Esophagus squamous epithelium (tissue), 5 donors: ENCODE results near the gene CIRBP. TPM values are rescaled to one million over a fixed set of nuclear protein-coding genes. Genes with fewer than 3 reads are reported as not detected.

Experiments
- DNase-seq: peaks from one replicate; lab custom pipeline; 2025; lab: John Stamatoyannopoulos, UW
- H3K27ac ChIP-seq, 4 donors: fragments of 200-600 bp; sonication (generic); one replicate each; pipeline ENCODE4 v1.5.1; 2016 to 2019; ENCODE audit warnings: mild to moderate bottlenecking in 1 of 4
- H3K27me3 ChIP-seq, 4 donors: fragments of 200-600 bp; sonication (generic); 1 replicate in 3 of 4; 2 replicates in 1 of 4; pipeline versions ENCODE4 v1.5.1 to v1.6.0; 2017 to 2021; ENCODE audit warnings: antibody characterized with exemption in 1 of 4
- H3K36me3 ChIP-seq, 3 donors: fragments of 200-600 bp; sonication (generic); one replicate each; pipeline ENCODE4 v1.5.1; 2016 to 2019
- H3K4me1 ChIP-seq, 3 donors: fragments of 200-600 bp; sonication (generic); one replicate each; pipeline ENCODE4 v1.5.1; 2017 to 2019
- H3K4me3 ChIP-seq, 4 donors: fragments of 200-600 bp; sonication (generic); 1 replicate in 3 of 4; 2 replicates in 1 of 4; pipeline ENCODE4 v1.5.1; 2016 to 2019; ENCODE audit warnings: mild to moderate bottlenecking in 2 of 4, moderate library complexity in 1 of 4
- H3K9me3 ChIP-seq, 3 donors: fragments of 200-600 bp; sonication (generic); one replicate each; pipeline ENCODE4 v1.5.1; 2016 to 2019
- POLR2A ChIP-seq, 4 donors: fragments of 450-650 bp; IDR thresholded peaks; one replicate each; pipeline ENCODE4 v1.6.1; 2017; ENCODE audit warnings: antibody characterized with exemption in 4 of 4, mild to moderate bottlenecking in 4 of 4, moderate library complexity in 3 of 4
- WGBS, 2 donors: methylation state at CpG; one replicate each; pipeline ENCODE4 v1.1.5; 2018; 5-methylcytosine and 5-hydroxymethylcytosine counted together
- intact Hi-C: fragments of 100-400 bp; cut with DNase I; formaldehyde crosslinking; loops from one replicate; pipeline ENCODE4 v1.15.0; 2022
- total RNA-seq, 4 donors: library from RNA; depleted of rRNA; stranded (reverse); fragments of >200 nt; gene quantifications; one replicate each; pipeline ENCODE4 v1.1.0, GENCODE V29; 2016
- TF ChIP-seq, protein P1 (sequence below), 6 experiments: fragments of 450-650 bp in 4 of 6; fragments of 200-600 bp in 2 of 6; sonication (generic) in 2 of 6; IDR thresholded peaks; one replicate each; pipeline ENCODE4 v1.5.1; 2016 to 2019; ENCODE audit warnings: antibody characterized with exemption in 6 of 6, mild to moderate bottlenecking in 4 of 6, moderate library complexity in 4 of 6
- donor health status: DM: yes; HTN: yes; CAD: no.

Gene CIRBP
- total RNA-seq, 4 donors from 2014 or later, result 116 to 415 (median 238) TPM

DNA sequence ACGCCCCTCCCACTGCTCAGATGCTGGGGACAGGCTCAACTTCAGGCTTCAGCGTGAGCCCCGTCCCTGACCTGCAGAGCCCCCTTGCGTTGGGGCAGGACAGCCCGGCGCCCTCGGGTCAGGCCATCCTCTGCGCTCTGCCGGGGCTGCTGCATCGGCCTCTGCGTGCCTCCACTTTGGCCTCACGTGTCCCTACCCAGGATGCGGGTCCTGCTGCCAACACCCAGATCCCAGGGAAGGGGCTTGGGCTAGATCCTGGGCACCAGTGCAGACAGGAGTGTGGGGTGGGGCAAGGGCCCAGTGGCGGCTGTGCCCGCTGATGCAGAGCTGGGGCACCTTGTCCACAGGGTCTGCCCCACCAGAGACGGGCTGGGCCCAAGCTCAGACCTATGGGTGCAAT is 44.3 kb upstream of the CIRBP start:
- DNase-seq, result no peak
- no peaks in the 10 kb centered on the region for H3K27me3 ChIP-seq
- no peaks in the 10 kb centered on the region for H3K9me3 ChIP-seq
- H3K4me3 ChIP-seq, result no peak overlapping the region
- intact Hi-C loops, result no loop called here
- H3K4me1 ChIP-seq, result peaks cover 0 to 33% (median 6%) of the 10 kb centered on the region in 3 donors
- 73% methylated on average over 7 of the region's 16 CpGs; no CpG with 5 or more reads in 1 of the 2 donors for WGBS, 2 donors
- peaks cover 45 to 90% (median 58%) of the 10 kb centered on the region in 3 donors for H3K36me3 ChIP-seq
- no peak overlapping the region for H3K27ac ChIP-seq
- TF ChIP-seq, protein P1, sequence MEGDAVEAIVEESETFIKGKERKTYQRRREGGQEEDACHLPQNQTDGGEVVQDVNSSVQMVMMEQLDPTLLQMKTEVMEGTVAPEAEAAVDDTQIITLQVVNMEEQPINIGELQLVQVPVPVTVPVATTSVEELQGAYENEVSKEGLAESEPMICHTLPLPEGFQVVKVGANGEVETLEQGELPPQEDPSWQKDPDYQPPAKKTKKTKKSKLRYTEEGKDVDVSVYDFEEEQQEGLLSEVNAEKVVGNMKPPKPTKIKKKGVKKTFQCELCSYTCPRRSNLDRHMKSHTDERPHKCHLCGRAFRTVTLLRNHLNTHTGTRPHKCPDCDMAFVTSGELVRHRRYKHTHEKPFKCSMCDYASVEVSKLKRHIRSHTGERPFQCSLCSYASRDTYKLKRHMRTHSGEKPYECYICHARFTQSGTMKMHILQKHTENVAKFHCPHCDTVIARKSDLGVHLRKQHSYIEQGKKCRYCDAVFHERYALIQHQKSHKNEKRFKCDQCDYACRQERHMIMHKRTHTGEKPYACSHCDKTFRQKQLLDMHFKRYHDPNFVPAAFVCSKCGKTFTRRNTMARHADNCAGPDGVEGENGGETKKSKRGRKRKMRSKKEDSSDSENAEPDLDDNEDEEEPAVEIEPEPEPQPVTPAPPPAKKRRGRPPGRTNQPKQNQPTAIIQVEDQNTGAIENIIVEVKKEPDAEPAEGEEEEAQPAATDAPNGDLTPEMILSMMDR (IDR thresholded peaks at IDR 0.05), result no peak
- TF ChIP-seq POLR2A (IDR thresholded peaks at IDR 0.05), result no peak

DNA sequence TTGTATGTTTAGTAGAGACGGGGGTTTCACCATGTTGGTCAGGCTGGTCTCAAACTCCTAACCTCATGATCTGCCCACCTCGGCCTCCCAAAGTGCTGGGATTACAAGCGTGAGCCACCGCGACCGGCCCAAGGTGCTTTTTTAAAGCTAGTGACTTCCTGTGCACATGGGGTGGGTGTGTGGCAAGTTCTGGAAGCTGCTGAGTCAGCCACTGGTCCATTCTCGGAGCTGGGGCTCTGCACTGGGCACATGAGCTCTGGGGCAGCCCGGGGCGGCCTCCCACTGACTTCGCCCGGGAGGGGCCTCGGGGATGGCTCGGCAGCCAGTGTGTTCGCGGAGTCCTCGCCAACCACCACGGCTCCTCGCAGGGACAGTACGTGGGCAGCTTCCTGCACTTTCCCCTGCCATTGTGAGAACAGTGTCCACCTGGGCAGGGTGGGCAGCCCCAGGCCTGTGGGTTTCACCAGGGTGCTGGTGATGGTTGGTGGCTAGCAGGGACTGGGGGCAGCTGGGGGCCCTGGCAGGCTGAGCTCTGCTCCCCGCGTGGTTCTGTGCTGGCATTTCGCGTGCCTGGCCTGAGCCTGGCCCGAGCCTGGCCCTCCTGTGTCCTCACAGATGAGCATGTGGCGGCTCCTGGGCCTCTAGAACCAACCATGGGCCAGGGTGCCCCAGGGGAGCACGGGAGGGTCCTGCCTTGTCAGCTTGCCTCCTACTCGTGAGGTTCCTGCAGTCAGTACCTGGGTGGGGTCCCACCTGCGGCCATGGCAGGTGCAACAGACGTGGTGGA is 43.5 kb upstream of the CIRBP start:
- intact Hi-C loops, result no loop called here
- DNase-seq, result no peak
- no peak overlapping the region for H3K4me3 ChIP-seq
- H3K27ac ChIP-seq, result no peak overlapping the region
- no peak for TF ChIP-seq POLR2A (IDR thresholded peaks at IDR 0.05)
- TF ChIP-seq, protein P1 (IDR thresholded peaks at IDR 0.05), result no peak
- H3K4me1 ChIP-seq, result peaks cover 0 to 27% (median 6%) of the 10 kb centered on the region in 3 donors
- H3K27me3 ChIP-seq, result no peaks in the 10 kb centered on the region
- H3K36me3 ChIP-seq, result peaks cover 44 to 82% (median 54%) of the 10 kb centered on the region in 3 donors
- WGBS, 2 donors, result 73 to 76% methylated on average over 2 to 7 of the region's 29 CpGs
- H3K9me3 ChIP-seq, result no peaks in the 10 kb centered on the region

DNA sequence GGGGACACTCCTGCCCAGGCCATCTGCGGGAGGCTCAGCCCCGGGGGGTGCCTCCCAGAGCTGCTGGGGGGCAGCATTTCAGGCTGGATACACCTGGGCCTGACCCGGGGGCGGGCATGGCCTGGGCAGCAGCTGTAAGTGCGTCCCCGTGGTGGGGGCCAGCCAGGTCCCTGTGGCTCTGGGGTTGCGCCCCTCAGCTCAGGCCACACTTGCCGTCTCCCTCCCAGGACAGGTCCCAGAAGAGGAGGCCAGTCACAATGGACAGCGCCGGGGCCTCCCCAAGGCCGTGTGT is 43.0 kb upstream of the CIRBP start:
- intact Hi-C loops, result no loop called here
- Histone ChIP-seq H3K4me3 (no peak overlapping the region), H3K9me3 (no peaks in the 10 kb centered on the region), H3K36me3 (peaks cover 38 to 77% (median 50%) of the 10 kb centered on the region in 3 donors), H3K27ac (no peak overlapping the region), H3K27me3 (no peaks in the 10 kb centered on the region), H3K4me1 (peaks cover 0 to 29% (median 5%) of the 10 kb centered on the region in 3 donors)
- TF ChIP-seq POLR2A (IDR thresholded peaks at IDR 0.05), result no peak
- TF ChIP-seq, protein P1 (IDR thresholded peaks at IDR 0.05), result no peak
- no CpG with 5 or more reads among the region's 11 CpGs for WGBS, 2 donors
- no peak for DNase-seq

DNA sequence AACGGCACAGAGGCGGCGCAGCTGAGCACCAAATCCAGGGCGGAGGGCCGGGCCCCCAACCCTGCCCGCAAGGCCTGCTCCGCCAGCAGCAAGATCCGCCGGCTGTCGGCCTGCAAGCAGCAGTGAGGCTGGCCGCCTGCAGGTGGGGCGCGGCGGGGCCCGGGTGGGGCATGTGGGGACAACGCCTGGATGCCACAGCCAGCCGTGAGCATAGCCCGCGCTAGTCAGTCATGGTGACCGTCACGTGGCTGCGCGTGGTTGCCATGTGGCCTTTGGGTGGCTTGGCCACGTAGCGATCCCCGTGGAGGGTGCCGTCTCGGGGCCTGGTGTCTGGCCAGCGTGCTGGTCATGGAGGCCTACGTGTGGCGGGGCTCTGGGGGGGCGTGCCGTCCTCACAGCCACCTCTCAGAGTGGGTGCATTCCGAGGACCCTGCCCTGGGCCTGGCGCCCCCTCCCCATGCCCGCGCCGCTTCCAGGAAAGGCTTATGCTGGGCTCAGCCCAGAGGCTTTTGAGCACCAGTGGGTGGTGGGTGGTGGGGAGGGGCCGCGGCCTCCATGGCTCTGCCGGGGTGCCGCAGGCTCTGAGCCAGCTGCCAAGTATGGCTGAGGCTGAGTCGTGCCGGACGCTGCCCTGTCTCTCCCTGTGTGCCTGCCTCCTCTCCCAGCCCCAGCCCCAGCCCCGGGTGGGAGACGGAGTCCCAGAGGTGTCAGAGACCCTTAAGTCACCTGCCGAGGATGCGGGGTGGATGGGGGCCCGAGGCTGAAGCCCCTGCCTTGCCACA is 42.4 kb upstream of the CIRBP start:
- H3K4me3 ChIP-seq, result no peak overlapping the region
- H3K36me3 ChIP-seq, result peaks cover 33 to 71% (median 45%) of the 10 kb centered on the region in 3 donors
- no peak overlapping the region for H3K27ac ChIP-seq
- TF ChIP-seq, protein P1 (IDR thresholded peaks at IDR 0.05), result no peak
- no peak for TF ChIP-seq POLR2A (IDR thresholded peaks at IDR 0.05)
- H3K27me3 ChIP-seq, result no peaks in the 10 kb centered on the region
- H3K4me1 ChIP-seq, result peaks cover 1 to 28% (median 2%) of the 10 kb centered on the region in 3 donors
- 86% methylated on average over 16 of the region's 50 CpGs; no CpG with 5 or more reads in 1 of the 2 donors for WGBS, 2 donors
- H3K9me3 ChIP-seq, result no peaks in the 10 kb centered on the region
- DNase-seq, result no peak
- intact Hi-C loops, result no loop called here
